ENCODE data around the gene DIS3L. TPM values are rescaled to one million over a fixed set of nuclear protein-coding genes. Genes with fewer than 3 reads are reported as not detected.

Gene DIS3L
- total and polyA plus RNA-seq, 2 of the 13 experiments (the other 11 are each of a cell fraction or from before 2014, with no cell fraction given), result 21.0 to 50.5 TPM

DNA sequence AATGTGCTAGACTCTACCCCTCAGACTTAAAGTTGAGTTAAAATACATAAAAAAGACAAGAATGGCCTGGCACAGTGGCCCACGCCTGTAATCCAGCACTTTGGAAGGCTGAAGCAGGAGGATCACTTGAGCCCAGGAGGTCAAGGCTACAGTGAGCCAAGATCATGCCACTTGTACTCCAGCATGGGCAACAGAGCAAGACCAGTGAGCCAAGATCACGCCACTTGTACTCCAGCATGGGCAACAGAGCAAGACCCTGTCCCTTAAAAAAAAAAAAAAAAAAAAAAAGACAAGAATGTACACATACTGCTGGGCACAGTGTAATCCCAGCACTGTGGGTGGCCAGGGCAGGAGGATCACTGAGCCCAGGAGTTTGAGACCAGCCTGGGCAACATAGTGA lies 17.4 kb downstream of the DIS3L start:
- intact Hi-C loops (cut with micrococcal nuclease; ENCODE audit: unreplicated experiment) (no loop called here), in situ Hi-C loops (cut with HindIII; ENCODE audit: extremely low pct_ligation_motif_present, low pct_unique_long_range_greater_than_20kb) (no loop called here)
- H3K9ac ChIP-seq (ENCODE audit: insufficient read depth, low read depth, low read length), result no peak overlapping the region
- POLR2A ChIA-PET, result no interaction called here
- H3K79me2 ChIP-seq (ENCODE audit: insufficient read depth, low read length), result no peaks in the 10 kb centered on the region
- H3K36me3 ChIP-seq (replicated peaks in 1 of 2; ENCODE audit: control insufficient read depth in 1 of 2, insufficient read depth in 2 of 2, low read length in 2 of 2), result peaks cover 24 to 88% of the 10 kb centered on the region in 2 experiments
- BruUV-seq (replicated peaks), result no TSS peak
- no peak overlapping the region for H2AFZ ChIP-seq (ENCODE audit: low read length)
- no peaks in the 10 kb centered on the region for H3K9me3 ChIP-seq (ENCODE audit: low read length)
- no peak for ATAC-seq
- no peak for DNase-seq (ENCODE audit: low spot score)
- no peak overlapping the region for H3K27ac ChIP-seq (ENCODE audit: extremely low read length, insufficient read depth, low read length)
- WGBS (ENCODE audit: low lambda C conversion rate), result 100% methylated on average over 2 of the region's 2 CpGs
- H3K27me3 ChIP-seq (ENCODE audit: control insufficient read depth in 1 of 2, insufficient read depth in 2 of 2, low read length in 2 of 2), result no peaks in the 10 kb centered on the region
- H3K4me2 ChIP-seq (ENCODE audit: low read depth, low read length), result no peak overlapping the region
- FAIRE-seq, result no peak
- no peaks in the 10 kb centered on the region for H3K4me1 ChIP-seq (ENCODE audit: insufficient read depth, low read length)
- CTCF ChIA-PET (ENCODE audit: low intra/inter-chr PET ratio, low total read pairs), result no interaction called here
- TF ChIP-seq RCOR2 (CRISPR knock-in tag; IDR thresholded peaks at IDR 0.05) (no peak), RBM22 (optimal IDR thresholded peaks at IDR 0.05; ENCODE audit: low read length) (no peak), ZNF101 (CRISPR knock-in tag; IDR thresholded peaks at IDR 0.05; ENCODE audit: borderline replicate concordance, low read depth) (no peak), ZNF83 (CRISPR knock-in tag; IDR thresholded peaks at IDR 0.05; ENCODE audit: borderline replicate concordance) (no peak), HMG20B (CRISPR knock-in tag; conservative IDR thresholded peaks at IDR 0.05) (no peak), ZNF432 (CRISPR knock-in tag; IDR thresholded peaks at IDR 0.05; ENCODE audit: borderline replicate concordance) (no peak), SP4 (CRISPR knock-in tag; IDR thresholded peaks at IDR 0.05) (no peak), ZNF24 (IDR thresholded peaks at IDR 0.05) (no peak), ZMYM4 (CRISPR knock-in tag; IDR thresholded peaks at IDR 0.05) (no peak), ZNF335 (CRISPR knock-in tag; IDR thresholded peaks at IDR 0.05) (no peak), ZNF138 (CRISPR knock-in tag; IDR thresholded peaks at IDR 0.05; ENCODE audit: low read depth) (no peak), ZFP82 (CRISPR knock-in tag; IDR thresholded peaks at IDR 0.05; ENCODE audit: borderline replicate concordance) (no peak), KDM5A (IDR thresholded peaks at IDR 0.05; ENCODE audit: borderline replicate concordance, low read length) (no peak), ZNF768 (CRISPR knock-in tag; IDR thresholded peaks at IDR 0.05) (no peak), ATAD3A (CRISPR knock-in tag; IDR thresholded peaks at IDR 0.05) (no peak), ZNF263 (CRISPR knock-in tag; IDR thresholded peaks at IDR 0.05) (no peak)
- TF ChIP-seq, protein P1, sequence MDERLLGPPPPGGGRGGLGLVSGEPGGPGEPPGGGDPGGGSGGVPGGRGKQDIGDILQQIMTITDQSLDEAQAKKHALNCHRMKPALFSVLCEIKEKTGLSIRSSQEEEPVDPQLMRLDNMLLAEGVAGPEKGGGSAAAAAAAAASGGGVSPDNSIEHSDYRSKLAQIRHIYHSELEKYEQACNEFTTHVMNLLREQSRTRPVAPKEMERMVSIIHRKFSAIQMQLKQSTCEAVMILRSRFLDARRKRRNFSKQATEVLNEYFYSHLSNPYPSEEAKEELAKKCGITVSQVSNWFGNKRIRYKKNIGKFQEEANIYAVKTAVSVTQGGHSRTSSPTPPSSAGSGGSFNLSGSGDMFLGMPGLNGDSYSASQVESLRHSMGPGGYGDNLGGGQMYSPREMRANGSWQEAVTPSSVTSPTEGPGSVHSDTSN (CRISPR knock-in tag; IDR thresholded peaks at IDR 0.05), result no peak
- TF ChIP-seq, protein P2, sequence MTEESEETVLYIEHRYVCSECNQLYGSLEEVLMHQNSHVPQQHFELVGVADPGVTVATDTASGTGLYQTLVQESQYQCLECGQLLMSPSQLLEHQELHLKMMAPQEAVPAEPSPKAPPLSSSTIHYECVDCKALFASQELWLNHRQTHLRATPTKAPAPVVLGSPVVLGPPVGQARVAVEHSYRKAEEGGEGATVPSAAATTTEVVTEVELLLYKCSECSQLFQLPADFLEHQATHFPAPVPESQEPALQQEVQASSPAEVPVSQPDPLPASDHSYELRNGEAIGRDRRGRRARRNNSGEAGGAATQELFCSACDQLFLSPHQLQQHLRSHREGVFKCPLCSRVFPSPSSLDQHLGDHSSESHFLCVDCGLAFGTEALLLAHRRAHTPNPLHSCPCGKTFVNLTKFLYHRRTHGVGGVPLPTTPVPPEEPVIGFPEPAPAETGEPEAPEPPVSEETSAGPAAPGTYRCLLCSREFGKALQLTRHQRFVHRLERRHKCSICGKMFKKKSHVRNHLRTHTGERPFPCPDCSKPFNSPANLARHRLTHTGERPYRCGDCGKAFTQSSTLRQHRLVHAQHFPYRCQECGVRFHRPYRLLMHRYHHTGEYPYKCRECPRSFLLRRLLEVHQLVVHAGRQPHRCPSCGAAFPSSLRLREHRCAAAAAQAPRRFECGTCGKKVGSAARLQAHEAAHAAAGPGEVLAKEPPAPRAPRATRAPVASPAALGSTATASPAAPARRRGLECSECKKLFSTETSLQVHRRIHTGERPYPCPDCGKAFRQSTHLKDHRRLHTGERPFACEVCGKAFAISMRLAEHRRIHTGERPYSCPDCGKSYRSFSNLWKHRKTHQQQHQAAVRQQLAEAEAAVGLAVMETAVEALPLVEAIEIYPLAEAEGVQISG (CRISPR knock-in tag; IDR thresholded peaks at IDR 0.05), result no peak
- H4K20me1 ChIP-seq (ENCODE audit: insufficient read depth, low read length), result 0 out of 2 replicates have a peak, but pooled peaks cover 2% of the 10 kb centered on the region
- H3K4me3 ChIP-seq (replicated peaks in 1 of 3; ENCODE audit: insufficient read depth in 1 of 3, low read depth in 2 of 3, low read length in 3 of 3), result no peak overlapping the region

Measured in HepG2 (cell line).